Gastroesophageal sphincter (tissue), 3 donors: Measurements from ENCODE around the gene DAB1.

Source experiments
- POLR2A ChIP-seq, 2 donors: fragments of 450-650 bp; IDR thresholded peaks; one replicate each; pipeline ENCODE4 v1.6.1; 2017; ENCODE audit warnings: antibody characterized with exemption in 2 of 2, mild to moderate bottlenecking in 2 of 2, moderate library complexity in 1 of 2
- TF ChIP-seq, protein P1 (sequence below), 4 experiments: fragments of 200-600 bp in 2 of 4; fragments of 450-650 bp in 2 of 4; sonication (generic) in 1 of 4; IDR thresholded peaks; one replicate each; pipeline ENCODE4 v1.5.1; 2017 to 2019; ENCODE audit warnings: antibody characterized with exemption in 4 of 4, mild to moderate bottlenecking in 2 of 4, moderate library complexity in 2 of 4

DNA sequence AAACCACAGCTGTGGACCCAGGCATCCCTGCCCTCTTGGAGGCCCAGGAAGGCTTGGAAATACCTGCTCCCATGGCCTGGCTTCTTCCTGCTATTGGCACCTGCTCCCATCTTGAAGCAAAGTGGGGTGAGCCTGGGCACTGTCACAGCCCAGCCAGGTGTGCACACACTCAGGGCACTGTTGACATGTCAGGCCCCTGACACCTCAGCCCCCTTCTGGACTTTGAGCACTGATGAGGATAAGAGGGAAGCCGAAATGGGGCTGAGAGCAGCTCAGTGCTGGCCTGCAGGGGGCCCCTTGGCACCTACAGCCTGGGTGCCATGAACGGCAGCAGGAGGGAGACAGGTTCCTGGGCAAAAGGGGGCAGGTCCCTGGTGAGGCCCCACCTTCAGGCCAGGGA, 55.9 kb downstream of the DAB1 start:
- TF ChIP-seq, protein P1, sequence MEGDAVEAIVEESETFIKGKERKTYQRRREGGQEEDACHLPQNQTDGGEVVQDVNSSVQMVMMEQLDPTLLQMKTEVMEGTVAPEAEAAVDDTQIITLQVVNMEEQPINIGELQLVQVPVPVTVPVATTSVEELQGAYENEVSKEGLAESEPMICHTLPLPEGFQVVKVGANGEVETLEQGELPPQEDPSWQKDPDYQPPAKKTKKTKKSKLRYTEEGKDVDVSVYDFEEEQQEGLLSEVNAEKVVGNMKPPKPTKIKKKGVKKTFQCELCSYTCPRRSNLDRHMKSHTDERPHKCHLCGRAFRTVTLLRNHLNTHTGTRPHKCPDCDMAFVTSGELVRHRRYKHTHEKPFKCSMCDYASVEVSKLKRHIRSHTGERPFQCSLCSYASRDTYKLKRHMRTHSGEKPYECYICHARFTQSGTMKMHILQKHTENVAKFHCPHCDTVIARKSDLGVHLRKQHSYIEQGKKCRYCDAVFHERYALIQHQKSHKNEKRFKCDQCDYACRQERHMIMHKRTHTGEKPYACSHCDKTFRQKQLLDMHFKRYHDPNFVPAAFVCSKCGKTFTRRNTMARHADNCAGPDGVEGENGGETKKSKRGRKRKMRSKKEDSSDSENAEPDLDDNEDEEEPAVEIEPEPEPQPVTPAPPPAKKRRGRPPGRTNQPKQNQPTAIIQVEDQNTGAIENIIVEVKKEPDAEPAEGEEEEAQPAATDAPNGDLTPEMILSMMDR (IDR thresholded peaks at IDR 0.05): no peak
- TF ChIP-seq POLR2A (IDR thresholded peaks at IDR 0.05): no peak
